ENCODE measurements around the gene SETD1A.
"Not testable (repeated sequence)": the region's sequence is repeated elsewhere in the genome, so short reads cannot be mapped to it uniquely, and the experiment has no call there.

Gene SETD1A

GRCh38 chr16:30930160-30930571 lies 27.4 kb upstream of the SETD1A start:
- no peak for DNase-seq

- no peak for DNase-seq
Measured at GRCh38 chr16:30931068-30931650, 26.4 kb upstream of the SETD1A start.

- DNase-seq, result peak; percentile 82 to 86
Measured at GRCh38 chr16:30934827-30935557, 22.6 kb upstream of the SETD1A start.

GRCh38 chr16:30937692-30938091 lies 19.9 kb upstream of the SETD1A start:
- DNase-seq, result peak; percentile 18 to 24

- not testable (repeated sequence) for DNase-seq
Measured at GRCh38 chr16:30939571-30939970, 18.0 kb upstream of the SETD1A start.

GRCh38 chr16:30941600-30942425 lies 15.7 kb upstream of the SETD1A start:
- DNase-seq, result peak; percentile 77 to 82

- no peak for DNase-seq
Measured at GRCh38 chr16:30942426-30942806, 15.1 kb upstream of the SETD1A start.

- DNase-seq, result no peak
Measured at GRCh38 chr16:30944352-30944751, 13.2 kb upstream of the SETD1A start.

GRCh38 chr16:30946671-30947540 lies 10.6 kb upstream of the SETD1A start:
- no peak for DNase-seq

GRCh38 chr16:30947541-30947858 lies 10.1 kb upstream of the SETD1A start:
- no peak for DNase-seq

GRCh38 chr16:30947859-30948666 lies 9.5 kb upstream of the SETD1A start:
- peak; percentile 62 to 72 for DNase-seq

GRCh38 chr16:30948667-30949649 lies 8.6 kb upstream of the SETD1A start, which contains the start of gene ORAI3:
TSS of gene ORAI3 (plus strand) at chr16:30949068. CDS start at chr16:30949290, 222 bp downstream.
- peak; percentile 82 to 88 for DNase-seq

GRCh38 chr16:30949650-30950515 lies 7.7 kb upstream of the SETD1A start:
- peak; percentile 81 to 86 for DNase-seq

GRCh38 chr16:30950516-30951065 lies 7.0 kb upstream of the SETD1A start:
- DNase-seq, result no peak

GRCh38 chr16:30951193-30951592 lies 6.4 kb upstream of the SETD1A start:
- no peak for DNase-seq

GRCh38 chr16:30951750-30952149 lies 5.8 kb upstream of the SETD1A start:
- no peak for DNase-seq

GRCh38 chr16:30953111-30953510 lies 4.4 kb upstream of the SETD1A start:
- DNase-seq, result no peak

- DNase-seq, result peak; percentile 53 to 78
Measured at GRCh38 chr16:30953511-30954124, 3.9 kb upstream of the SETD1A start.

GRCh38 chr16:30954993-30955392 lies 2.6 kb upstream of the SETD1A start:
- no peak for DNase-seq
